HG02623 (cell line): ENCODE measurements around the gene CLCA4.

Experiments used
- ATAC-seq: cut with Tn5 transposase; IDR thresholded peaks from one replicate; pipeline ENCODE4 v1.9.1; 2021; ENCODE audit warnings: moderate library complexity; ENCODE audit not compliant: unreplicated experiment

Gene CLCA4, protein sequence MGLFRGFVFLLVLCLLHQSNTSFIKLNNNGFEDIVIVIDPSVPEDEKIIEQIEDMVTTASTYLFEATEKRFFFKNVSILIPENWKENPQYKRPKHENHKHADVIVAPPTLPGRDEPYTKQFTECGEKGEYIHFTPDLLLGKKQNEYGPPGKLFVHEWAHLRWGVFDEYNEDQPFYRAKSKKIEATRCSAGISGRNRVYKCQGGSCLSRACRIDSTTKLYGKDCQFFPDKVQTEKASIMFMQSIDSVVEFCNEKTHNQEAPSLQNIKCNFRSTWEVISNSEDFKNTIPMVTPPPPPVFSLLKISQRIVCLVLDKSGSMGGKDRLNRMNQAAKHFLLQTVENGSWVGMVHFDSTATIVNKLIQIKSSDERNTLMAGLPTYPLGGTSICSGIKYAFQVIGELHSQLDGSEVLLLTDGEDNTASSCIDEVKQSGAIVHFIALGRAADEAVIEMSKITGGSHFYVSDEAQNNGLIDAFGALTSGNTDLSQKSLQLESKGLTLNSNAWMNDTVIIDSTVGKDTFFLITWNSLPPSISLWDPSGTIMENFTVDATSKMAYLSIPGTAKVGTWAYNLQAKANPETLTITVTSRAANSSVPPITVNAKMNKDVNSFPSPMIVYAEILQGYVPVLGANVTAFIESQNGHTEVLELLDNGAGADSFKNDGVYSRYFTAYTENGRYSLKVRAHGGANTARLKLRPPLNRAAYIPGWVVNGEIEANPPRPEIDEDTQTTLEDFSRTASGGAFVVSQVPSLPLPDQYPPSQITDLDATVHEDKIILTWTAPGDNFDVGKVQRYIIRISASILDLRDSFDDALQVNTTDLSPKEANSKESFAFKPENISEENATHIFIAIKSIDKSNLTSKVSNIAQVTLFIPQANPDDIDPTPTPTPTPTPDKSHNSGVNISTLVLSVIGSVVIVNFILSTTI

DNA sequence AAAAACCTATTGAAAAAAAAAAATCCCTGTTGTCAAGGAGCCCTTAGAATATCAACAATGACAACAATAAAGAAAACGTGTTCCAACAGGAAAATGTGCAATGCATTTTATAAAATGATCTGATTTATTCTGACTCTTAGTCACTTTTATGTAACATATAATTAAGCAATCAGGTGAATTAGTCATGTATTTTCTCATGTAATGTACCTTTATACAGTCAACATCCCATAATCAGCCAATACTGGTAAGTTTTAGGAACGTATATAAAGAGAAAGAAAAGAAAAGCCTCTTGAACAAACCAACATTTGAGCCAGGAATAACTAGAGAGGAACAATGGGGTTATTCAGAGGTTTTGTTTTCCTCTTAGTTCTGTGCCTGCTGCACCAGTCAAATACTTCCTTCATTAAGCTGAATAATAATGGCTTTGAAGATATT, at the start of gene CLCA4:
Gene CLCA4 (plus strand): TSS at position 292 of the 435 bp plus-strand sequence. CDS start 42 bp downstream, at position 334.
- no peak for ATAC-seq

DNA sequence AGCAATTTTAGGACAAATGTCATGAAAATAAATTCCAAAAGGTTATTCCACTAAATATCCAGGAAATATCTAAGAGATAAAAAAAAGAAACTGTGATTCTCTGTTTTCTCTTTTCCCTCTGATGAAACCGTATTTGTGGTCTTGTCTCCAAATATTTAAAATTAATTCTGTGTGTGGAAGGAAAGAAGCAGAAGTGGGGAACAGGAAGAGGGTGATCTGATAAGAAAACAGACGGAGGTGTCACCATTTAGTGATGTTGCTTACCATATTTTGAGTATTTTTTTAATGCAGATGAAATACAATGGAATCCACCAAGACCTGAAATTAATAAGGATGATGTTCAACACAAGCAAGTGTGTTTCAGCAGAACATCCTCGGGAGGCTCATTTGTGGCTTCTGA, 48.6 kb upstream of the CLCA4 start:
- no peak for ATAC-seq

DNA sequence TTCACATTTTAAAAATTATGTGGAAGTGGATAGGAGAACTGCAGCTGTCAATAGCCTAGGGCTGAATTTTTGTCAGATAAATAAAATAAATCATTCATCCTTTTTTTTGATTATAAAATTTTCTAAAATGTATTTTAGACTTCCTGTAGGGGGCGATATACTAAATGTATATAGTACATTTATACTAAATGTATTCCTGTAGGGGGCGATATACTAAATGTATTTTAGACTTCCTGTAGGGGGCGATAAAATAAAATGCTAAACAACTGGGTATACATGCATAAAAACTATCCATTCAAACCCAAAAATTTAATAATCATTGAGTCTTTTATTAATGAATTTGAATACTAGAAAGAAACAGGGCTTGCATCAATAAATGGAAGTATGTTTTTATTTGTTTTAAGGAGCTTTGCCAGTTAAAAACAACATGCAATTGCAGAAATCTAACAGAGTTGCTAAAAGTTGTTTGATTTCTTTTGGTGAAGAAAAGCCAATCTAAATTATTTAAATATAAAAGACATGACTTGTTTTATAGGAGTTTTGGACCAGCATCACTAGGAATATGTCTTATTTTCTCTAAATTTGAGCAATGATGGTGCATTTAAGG, 46.8 kb upstream of the CLCA4 start:
- ATAC-seq: peak; percentile 56

DNA sequence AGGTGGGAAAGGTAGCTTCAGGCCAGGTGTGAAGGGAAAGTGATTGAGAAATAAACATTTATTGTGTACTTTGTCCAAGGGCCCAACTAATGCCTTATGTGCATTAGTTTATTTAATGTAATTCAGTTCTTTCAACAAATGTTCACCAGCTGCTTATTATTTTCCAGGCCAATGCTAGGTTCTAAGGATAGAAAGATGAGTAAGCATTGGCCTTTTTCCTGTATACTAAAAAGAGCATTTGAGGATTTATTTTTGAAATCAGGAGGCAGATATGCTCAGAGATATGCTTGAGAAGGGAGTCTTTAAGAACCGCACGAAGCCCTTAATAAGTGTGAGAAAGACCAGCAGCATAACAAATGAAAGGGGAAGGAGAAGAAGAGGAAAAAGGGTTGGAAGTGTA, 46.2 kb upstream of the CLCA4 start:
- no peak for ATAC-seq

DNA sequence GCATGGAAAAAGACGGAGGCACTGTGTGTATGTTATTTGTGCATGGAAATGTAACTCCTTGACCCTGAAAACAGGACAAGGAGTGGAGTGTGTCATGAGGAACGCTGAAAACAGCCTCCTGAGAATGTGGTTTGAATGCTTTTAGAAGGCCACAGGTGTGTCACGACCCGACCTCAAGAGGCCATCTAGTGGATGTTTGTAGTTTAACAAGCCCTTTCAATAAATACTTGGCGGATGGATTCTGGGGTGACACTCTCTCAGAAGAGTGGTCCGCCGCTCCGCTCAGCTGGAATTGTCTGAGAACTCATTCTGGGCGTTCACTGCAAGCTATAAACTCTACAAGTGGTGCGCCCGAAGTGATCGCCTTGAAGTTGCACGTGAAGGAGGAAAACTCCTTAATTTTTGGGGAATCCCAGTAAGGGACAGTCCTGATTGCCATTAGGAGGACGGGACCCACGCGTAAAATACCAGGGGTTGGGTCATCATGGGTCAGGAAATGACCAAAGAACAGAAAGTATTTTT, 44.7 kb upstream of the CLCA4 start:
- ATAC-seq: peak; percentile 62

DNA sequence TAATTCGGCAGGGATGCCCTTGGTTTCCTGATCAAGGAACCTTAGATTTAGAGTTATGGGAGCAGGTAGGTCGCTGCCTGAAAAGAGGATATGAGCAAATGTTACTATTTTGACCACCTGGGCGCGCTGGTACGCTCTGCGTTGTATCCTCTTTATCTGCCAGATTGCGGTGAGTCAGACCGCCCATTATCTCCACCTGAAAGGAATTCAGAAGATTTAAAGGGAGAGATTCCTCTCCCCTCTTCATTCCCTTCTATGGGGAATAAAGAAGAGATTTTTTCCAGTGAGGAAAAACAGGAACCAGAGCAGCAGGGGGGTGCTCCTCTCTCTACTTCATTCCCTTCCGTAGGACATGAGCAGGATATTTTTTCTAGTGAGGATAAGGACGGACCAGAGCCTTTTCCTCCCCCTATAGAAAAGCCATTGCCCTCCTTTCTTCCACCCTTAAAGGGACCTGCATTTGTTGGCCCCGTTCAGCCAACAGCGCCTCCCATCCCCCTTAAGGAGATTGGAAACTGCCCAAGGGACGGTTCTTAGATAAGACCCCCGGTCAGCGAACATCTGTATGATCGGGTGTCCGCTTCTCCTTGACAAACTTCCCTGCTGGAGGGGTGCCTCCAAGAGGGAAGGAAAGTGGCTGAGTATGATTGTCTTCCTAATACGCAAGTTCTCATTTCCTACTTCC, 44.0 kb upstream of the CLCA4 start:
- no peak for ATAC-seq

DNA sequence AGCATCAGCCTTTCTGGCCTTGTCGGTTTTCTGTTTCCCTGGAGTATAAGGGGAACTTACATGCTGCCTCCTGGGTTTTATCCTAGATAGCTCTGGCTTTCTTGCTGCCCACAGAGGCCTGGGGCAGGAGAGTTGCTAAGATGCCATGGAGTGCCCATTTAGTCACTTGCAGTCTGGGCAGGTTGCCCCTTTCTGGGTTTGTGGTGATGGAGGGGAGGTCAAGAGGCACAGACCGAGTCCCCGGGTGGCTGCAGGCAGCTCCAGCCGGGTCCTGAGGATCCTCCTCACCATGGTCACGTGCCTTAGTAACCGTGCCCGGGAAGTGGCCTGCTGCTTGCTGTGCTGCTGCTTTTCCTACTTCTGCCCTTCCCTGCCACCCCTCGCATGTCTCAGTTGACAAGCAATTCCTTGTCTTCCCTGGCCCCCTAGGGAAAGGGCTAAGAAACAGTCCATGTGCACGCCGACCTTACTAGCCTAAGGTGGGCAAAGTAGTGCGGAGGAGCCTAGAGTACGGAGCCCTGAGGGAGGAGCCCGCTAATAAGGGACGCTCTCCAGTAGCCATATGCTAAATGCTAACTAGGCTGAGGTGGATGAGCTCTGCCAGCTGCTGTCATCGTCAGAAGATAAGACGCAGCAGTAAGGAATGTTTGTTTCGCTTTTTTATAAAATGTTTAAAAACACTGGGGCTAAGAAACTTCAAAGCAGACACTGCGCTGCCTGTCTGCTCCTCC, 43.3 kb upstream of the CLCA4 start:
- ATAC-seq: no peak

DNA sequence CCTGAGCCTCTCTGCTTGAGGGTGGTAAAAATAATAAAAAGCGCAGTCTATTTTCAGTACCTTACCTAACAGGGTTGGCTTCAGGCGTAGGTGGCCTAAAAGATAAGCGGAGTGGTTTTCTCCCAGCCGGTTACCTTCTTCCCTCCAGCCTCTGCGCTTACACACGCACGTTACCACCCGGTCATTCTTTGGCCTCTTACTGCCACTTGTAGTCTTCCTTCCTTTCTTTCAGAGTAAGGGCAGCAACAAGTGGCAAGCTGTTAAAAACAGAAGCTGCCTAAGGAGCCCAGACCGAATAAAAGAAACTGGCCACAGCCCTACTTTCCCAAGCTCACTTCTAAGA, 42.8 kb upstream of the CLCA4 start:
- ATAC-seq: no peak

DNA sequence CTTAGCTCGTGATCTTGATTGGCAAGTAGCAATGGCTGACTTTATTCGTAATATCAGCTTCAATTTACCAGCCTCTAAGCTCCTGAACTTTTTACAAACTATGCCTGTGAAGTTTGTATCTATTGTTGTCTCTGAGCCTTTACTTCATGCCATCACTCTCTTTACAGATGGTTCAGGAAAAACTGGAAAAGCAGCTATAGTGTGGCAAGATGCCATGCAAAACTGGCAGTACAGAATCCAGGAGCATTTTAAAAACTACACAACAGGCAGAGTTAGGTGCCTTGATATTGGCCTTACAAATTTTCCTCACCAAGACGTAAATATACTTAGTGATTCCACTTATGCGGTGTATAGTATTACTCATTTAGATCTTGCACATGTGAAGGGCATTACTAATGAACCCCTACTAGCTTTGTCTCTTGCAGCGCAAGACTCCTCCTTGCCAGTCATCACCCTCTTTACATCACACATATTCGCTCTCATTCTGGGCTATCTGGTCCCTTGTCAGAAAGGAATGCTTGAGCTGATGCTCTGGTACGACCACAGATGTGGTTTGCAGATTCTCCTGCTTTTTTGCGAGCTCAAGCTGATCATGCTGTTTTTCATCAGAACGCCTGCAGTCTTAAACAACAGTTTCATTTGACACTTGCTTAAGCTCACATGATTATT, 41.8 kb upstream of the CLCA4 start:
- no peak for ATAC-seq

DNA sequence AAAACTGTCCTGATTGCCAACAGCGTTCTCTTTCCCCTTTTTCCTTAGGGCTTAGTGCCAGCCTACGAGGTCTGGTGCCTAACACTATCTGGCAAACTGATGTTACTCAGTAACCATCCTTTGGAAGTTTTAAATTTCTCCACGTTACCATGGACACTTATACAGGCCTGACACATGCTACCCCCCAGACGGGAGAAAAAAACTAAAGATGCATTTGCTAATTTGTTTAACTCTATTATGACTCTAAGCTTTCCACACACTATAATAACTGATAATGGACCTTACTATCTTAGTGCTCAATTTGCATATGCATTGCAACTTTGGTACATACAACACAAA, 41.3 kb upstream of the CLCA4 start:
- no peak for ATAC-seq

DNA sequence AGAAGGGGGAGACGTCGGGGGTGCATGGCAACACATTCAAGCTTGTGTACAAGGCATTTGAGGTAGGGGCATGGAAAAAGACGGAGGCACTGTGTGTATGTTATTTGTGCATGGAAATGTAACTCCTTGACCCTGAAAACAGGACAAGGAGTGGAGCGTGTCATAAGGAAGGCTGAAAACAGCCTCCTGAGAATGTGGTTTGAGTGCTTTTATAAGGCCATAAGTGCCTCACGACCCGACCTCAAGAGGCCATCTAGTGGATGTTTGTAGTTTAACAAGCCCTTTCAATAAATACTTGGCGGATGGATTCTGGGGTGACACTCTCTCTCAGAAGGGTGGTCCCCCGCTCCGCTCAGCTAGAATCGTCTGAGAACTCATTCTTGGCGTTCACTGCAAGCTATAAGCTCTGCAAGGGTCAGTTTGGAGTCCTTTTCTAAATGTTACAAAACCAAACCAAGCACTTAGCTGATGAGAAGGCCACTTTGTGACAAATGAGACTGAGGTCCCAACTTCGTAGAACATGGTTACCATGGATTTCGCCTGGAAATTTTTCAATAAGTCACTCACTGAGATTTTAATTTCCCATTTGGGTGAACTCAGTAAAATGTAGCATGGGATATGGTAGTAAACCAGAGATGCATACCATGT, 38.8 kb upstream of the CLCA4 start:
- ATAC-seq: no peak

DNA sequence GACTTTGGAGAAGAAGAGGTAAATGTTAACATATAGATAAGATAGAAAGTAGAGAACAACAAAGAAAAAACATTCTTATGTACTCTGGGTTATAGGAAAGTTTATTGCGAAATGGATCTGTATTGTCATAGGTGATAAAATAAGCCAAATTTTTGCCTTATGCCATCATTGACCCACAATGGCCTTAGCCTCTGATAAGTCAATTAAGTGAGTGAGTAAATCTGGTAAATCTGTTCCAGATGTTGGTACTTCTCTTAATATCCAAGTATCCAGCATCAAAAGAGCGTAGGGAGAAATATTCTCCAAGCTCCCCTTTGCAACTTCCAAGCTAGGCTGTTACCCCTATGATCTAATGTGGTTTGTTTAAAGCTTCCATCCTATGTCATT, 38.3 kb upstream of the CLCA4 start:
- no peak for ATAC-seq

DNA sequence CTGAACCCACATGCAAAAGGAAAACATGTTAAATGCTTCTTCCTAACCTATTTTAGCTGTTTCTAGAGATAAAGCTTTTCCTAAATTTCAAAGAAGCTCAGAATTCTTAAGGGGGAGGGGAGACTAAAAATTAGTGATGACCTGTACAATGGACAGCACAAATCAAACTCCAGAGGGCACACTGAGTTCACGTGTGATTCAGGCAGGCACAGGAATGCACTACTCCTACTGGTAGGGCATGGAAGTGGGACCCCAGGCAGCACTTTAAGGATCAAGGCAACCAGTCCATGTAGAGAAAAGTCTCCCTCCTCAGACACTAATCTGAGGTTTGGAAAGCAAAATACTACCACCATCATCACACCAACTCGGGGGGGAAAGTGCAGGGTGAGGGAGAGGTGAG, 31.3 kb upstream of the CLCA4 start:
- ATAC-seq: no peak

DNA sequence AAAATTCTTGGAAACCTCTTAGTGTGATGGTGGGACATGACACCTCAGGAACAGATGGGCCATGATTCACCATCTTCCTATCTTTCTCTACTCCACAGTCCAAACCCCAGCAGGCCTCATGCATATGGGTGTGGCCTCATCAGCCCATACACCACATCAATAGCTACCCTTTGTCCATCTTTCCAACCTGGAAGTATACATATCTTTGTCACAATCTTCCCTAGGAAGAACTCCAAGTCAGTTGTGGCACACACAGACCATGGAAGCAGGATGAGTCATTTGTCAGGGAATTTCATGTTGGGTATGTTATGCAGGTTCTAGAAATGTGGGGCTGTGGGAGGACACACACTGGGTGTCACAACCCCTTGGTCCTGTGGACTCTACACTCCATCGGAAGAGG, 30.5 kb upstream of the CLCA4 start:
- ATAC-seq: no peak

DNA sequence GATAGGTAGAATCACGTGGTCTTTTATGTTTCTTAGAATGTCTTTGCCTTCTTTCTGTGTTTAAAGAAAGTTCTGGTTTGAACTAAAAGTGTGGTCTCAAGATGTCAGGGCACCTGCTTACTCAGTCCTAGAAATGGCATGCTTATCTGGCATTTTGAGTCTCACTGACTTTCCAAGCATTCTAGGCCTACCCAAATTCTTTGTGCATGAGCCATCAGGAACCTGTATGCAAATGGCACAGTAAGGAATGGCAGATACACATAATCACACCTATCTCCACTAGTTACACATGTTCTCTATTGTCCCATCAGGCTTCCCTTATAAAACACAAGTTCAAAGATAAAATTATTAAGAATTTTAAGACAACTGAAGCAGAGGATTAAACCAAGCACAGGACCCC, 29.5 kb upstream of the CLCA4 start:
- ATAC-seq: no peak

DNA sequence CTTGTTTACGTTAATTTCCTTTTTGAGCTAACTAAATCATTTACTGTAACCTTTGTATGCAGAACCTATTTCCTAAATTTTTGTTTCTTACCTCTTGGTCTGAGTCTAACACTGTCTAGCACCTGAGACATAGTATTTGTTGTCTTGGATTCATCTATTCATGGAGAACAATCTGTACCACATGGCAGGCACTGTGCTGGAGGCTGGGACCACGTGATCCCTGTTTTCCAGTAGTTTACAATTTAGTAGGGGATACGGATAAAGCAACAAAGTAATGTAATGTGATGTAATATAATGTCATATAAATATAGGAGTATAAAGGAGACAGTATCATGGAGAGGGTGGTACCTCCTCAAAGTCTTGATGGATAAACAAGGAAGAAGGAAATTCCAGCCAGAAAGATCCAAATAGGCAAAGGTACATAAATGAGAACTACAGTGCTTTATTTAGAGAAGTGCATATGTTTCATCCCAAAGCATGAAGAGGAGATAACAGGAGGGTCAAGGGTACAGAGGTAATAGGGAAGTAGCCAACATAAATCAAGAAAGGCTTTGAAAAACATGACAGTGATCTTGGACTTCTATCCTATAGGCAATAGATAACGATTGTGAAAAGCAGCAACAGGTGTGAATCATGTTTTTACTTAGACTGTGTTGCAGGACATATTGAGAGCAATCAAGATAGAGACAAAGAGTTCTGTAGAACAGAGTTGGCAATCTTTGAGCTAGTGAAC, 25.9 kb upstream of the CLCA4 start:
- no peak for ATAC-seq

DNA sequence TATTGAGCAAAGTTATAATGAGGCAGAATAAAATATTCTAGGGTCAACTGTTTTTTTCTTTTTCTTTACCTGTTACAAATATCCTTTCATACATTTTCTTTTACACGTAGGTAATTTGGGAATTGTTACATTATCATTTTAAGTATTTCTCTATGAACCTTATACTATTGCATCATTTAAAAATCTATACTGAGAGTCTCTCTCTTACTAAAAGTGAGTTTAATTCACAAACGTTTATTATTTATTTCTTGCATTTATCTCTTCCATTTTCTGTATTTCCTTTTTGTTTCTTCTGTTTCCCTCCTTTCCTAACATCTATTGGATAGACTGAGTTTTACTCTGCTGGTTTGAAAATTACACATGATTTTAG, 25.4 kb upstream of the CLCA4 start:
- ATAC-seq: no peak

DNA sequence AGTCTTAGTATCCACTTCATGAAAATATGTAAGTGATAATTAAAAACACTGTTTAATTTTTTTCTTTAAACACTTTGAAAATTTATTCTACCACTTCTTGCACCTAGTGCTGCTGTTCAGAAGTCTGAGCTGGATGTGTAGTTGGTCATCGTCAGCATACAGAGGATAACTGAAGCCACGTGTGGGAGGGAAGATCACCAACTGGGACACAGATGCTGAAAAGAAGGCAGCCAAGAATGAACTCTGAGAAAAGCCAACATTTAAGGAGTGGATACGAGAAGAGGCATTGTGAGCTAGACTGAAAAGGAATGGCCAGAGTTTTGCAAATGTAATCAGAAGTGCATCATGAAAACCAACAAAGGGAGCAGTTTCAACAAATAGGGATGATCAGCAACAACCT, 24.6 kb upstream of the CLCA4 start:
- ATAC-seq: no peak
